Upper lobe of left lung (tissue), 6 donors: ENCODE results near the gene ANO6. TPM values are rescaled to one million over a fixed set of nuclear protein-coding genes. Genes with fewer than 3 reads are reported as not detected.

Experiments
- ATAC-seq, 2 donors: fragments of 200-7000 bp; cut with Tn5 transposase; one replicate each; pipeline ENCODE4 v1.9.1; 2022; ENCODE audit warnings: mild to moderate bottlenecking in 2 of 2, moderate library complexity in 2 of 2; ENCODE audit not compliant: low FRiP score in 2 of 2
- DNase-seq, 2 donors: peaks; one replicate each; pipeline ENCODE4 v3.0.0-alpha.2; 2019 to 2020
- H3K27ac ChIP-seq, 4 donors: fragments of 200-600 bp; sonication (generic); one replicate each; pipeline ENCODE4 v1.5.1; 2016 to 2019
- H3K27me3 ChIP-seq, 4 donors: fragments of 200-600 bp; sonication (generic); one replicate each; pipeline ENCODE4 v1.5.1; 2017 to 2019
- H3K36me3 ChIP-seq, 4 donors: fragments of 200-600 bp; sonication (generic); one replicate each; pipeline ENCODE4 v1.5.1; 2016 to 2019
- H3K4me1 ChIP-seq, 4 donors: fragments of 200-600 bp; sonication (generic); one replicate each; pipeline ENCODE4 v1.5.1; 2018 to 2019
- H3K4me3 ChIP-seq, 4 donors: fragments of 200-600 bp; sonication (generic); one replicate each; pipeline ENCODE4 v1.5.1; 2017 to 2019; ENCODE audit warnings: mild to moderate bottlenecking in 2 of 4, moderate library complexity in 1 of 4
- H3K9me3 ChIP-seq, 4 donors: fragments of 200-600 bp; sonication (generic); one replicate each; pipeline ENCODE4 v1.5.1; 2018 to 2019
- EP300 ChIP-seq, 4 donors: sonication (generic); formaldehyde crosslinking; IDR thresholded peaks; one replicate each; pipeline ENCODE4 v1.5.1; 2017; ENCODE audit warnings: antibody characterized with exemption in 4 of 4, control low read depth in 2 of 4
- POLR2A ChIP-seq, 4 donors: fragments of 450-650 bp; IDR thresholded peaks; one replicate each; pipeline ENCODE4 v1.5.1; 2016 to 2017; ENCODE audit warnings: antibody characterized with exemption in 4 of 4, mild to moderate bottlenecking in 2 of 4
- POLR2AphosphoS5 ChIP-seq, 2 donors: sonication (generic); formaldehyde crosslinking; IDR thresholded peaks; one replicate each; pipeline ENCODE4 v1.5.1; 2017; ENCODE audit warnings: antibody characterized with exemption in 2 of 2
- WGBS, 2 donors: methylation state at CpG; one replicate each; pipeline ENCODE4 v1.1.5; 2017 to 2018; 5-methylcytosine and 5-hydroxymethylcytosine counted together
- total RNA-seq, 6 donors: library from RNA; depleted of rRNA in 4 of 6; stranded (reverse); fragments of >200 nt in 4 of 6; gene quantifications; one replicate each; pipeline versions ENCODE4 v1.1.0 to v1.2.1, GENCODE V29; 2016 to 2021
- TF ChIP-seq, protein P1 (sequence below), 6 experiments: fragments of 450-650 bp in 4 of 6; fragments of 200-600 bp in 2 of 6; sonication (generic) in 2 of 6; IDR thresholded peaks; one replicate each; pipeline ENCODE4 v1.5.1; 2016 to 2019; ENCODE audit warnings: antibody characterized with exemption in 6 of 6
- donor health status: DM: no; HTN: no; CAD: no; lungs with moderate emphysema.
- donor health status: DM: no; HTN: yes; CAD: no; lungs with severe emphysema.

Gene ANO6
- total RNA-seq, 6 donors from 2014 or later = 26.2 to 83.7 (median 57.9) TPM

DNA sequence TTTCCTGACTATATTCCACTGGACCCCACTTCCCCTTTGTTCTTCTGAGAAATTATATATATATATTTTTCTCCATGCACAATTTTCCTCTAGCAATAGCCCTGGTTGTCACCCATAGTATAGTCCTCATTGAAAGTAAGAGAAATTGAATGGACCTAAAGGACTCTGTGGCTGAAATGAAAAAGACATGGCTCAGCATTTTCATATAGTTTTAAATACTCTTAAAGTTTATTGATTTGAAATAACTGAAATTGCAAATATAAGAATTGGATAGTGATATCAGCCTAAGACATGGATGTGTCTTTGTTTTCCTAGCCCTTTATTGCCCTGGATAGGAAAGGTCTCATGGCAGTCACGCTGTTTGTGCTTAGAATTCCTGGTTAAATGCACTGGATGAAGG, 113.8 kb downstream of the ANO6 start:
- Histone ChIP-seq H3K36me3 (peaks cover 0 to 12% (median 2%) of the 10 kb centered on the region in 4 donors), H3K4me1 (no peaks in the 10 kb centered on the region), H3K9me3 (no peaks in the 10 kb centered on the region), H3K27ac (no peak overlapping the region), H3K4me3 (no peak overlapping the region), H3K27me3 (no peaks in the 10 kb centered on the region)
- WGBS, 2 donors = 96 to 100% methylated on average over 1 of the region's 1 CpG
- DNase-seq (no peak), ATAC-seq (no peak)
- no peak for TF ChIP-seq EP300 (IDR thresholded peaks at IDR 0.05)
- no peak for TF ChIP-seq POLR2AphosphoS5 (IDR thresholded peaks at IDR 0.05)
- TF ChIP-seq, protein P1, sequence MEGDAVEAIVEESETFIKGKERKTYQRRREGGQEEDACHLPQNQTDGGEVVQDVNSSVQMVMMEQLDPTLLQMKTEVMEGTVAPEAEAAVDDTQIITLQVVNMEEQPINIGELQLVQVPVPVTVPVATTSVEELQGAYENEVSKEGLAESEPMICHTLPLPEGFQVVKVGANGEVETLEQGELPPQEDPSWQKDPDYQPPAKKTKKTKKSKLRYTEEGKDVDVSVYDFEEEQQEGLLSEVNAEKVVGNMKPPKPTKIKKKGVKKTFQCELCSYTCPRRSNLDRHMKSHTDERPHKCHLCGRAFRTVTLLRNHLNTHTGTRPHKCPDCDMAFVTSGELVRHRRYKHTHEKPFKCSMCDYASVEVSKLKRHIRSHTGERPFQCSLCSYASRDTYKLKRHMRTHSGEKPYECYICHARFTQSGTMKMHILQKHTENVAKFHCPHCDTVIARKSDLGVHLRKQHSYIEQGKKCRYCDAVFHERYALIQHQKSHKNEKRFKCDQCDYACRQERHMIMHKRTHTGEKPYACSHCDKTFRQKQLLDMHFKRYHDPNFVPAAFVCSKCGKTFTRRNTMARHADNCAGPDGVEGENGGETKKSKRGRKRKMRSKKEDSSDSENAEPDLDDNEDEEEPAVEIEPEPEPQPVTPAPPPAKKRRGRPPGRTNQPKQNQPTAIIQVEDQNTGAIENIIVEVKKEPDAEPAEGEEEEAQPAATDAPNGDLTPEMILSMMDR (IDR thresholded peaks at IDR 0.05) = no peak
- no peak for TF ChIP-seq POLR2A (IDR thresholded peaks at IDR 0.05)

DNA sequence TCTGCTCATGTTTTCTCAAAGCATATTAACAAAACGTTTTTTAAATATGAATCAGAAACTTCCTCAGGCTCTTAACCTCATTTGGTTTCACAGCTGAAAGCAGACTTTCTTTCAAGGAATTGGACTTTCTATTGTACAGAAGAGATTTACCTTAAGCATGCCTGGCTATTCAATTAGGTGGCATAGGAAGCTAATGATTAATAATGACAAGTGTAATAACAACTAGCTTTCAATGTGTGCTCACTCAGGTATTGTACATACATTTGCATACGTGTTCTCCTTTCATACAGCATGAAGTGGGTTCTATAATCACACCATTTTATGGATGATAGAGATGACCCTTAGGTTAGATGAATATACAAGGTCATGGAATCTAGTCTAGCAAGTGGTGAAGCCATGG, 115.7 kb downstream of the ANO6 start:
- H3K4me1 ChIP-seq = no peaks in the 10 kb centered on the region
- no peak overlapping the region for H3K27ac ChIP-seq
- no peak for ATAC-seq

DNA sequence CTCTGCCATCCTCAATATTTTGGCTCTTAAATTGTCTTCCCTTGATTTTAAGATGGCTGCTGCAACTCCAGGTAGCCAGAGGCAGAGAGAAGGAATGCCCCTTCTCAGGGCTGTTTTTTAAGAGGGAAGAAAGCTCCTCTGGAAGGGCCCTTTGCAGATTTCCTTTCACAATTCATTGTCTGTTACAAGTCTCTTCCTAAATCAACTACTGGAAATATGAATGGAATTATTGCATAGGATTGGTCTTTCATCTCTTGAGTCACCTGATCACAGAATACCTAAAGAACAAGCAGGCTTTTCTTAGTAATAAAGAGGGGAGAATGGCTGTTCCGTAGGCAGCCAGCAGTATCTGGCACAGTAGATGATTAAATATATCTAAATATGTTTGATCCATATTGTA, 118.5 kb downstream of the ANO6 start:
- DNase-seq (no peak), ATAC-seq (no peak)
- H3K9me3 ChIP-seq = no peaks in the 10 kb centered on the region
- peaks cover 0 to 4% (median 0%) of the 10 kb centered on the region in 4 donors for H3K4me1 ChIP-seq
- no peak overlapping the region for H3K4me3 ChIP-seq
- TF ChIP-seq, protein P1 (IDR thresholded peaks at IDR 0.05) = no peak
- no peak for TF ChIP-seq EP300 (IDR thresholded peaks at IDR 0.05)
- TF ChIP-seq POLR2A (IDR thresholded peaks at IDR 0.05) = no peak
- TF ChIP-seq POLR2AphosphoS5 (IDR thresholded peaks at IDR 0.05) = no peak
- H3K27ac ChIP-seq = no peak overlapping the region
- peaks cover 0 to 12% (median 2%) of the 10 kb centered on the region in 4 donors for H3K36me3 ChIP-seq
- H3K27me3 ChIP-seq = no peaks in the 10 kb centered on the region
- 92 to 97% methylated on average over 1 of the region's 1 CpG for WGBS, 2 donors

More for the DNA sequence above, 115.7 kb downstream of the ANO6 start:
- 58 to 66% methylated on average over 2 of the region's 2 CpGs for WGBS, 2 donors
- TF ChIP-seq POLR2A (IDR thresholded peaks at IDR 0.05) (no peak), POLR2AphosphoS5 (IDR thresholded peaks at IDR 0.05) (no peak), EP300 (IDR thresholded peaks at IDR 0.05) (no peak)
- TF ChIP-seq, protein P1 (IDR thresholded peaks at IDR 0.05) = no peak
- Histone ChIP-seq H3K9me3 (no peaks in the 10 kb centered on the region), H3K4me3 (no peak overlapping the region), H3K27me3 (no peaks in the 10 kb centered on the region), H3K36me3 (peaks cover 0 to 12% (median 2%) of the 10 kb centered on the region in 4 donors)
- no peak for DNase-seq

DNA sequence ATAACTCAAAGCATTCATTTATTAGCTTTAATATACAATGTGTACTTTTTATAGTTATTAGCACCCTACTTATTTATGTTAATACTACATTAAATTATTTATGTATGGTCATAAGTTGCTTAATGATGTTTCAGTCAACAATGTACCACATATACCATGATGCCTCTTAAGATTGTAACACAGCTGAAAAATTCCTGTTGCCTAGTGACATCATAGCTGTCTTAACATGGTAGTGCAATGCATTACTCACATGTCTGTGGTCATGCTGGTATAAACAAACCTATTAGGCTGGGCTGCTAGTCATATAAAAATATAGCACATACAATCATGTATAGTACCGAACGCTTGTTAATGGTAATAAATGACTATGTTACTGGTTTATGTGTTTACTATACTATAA, 120.4 kb downstream of the ANO6 start:
- H3K27me3 ChIP-seq = no peaks in the 10 kb centered on the region
- no peak overlapping the region for H3K27ac ChIP-seq
- no peaks in the 10 kb centered on the region for H3K9me3 ChIP-seq
- no peak for TF ChIP-seq EP300 (IDR thresholded peaks at IDR 0.05)
- no peak for TF ChIP-seq POLR2A (IDR thresholded peaks at IDR 0.05)
- TF ChIP-seq, protein P1 (IDR thresholded peaks at IDR 0.05) = no peak
- TF ChIP-seq POLR2AphosphoS5 (IDR thresholded peaks at IDR 0.05) = no peak
- peaks cover 0 to 12% (median 2%) of the 10 kb centered on the region in 4 donors for H3K36me3 ChIP-seq
- DNase-seq (no peak), ATAC-seq (no peak)
- 91% methylated on average over 2 of the region's 2 CpGs for WGBS, 2 donors
- H3K4me3 ChIP-seq = no peak overlapping the region
- peaks cover 0 to 4% (median 0%) of the 10 kb centered on the region in 4 donors for H3K4me1 ChIP-seq
